Measurements from ENCODE around the gene RBM15.

Gene RBM15

GRCh38 chr1:110346690-110347089, 7.5 kb downstream of the RBM15 start:
- H3K23ac ChIP-seq (ENCODE audit: low read length), result no peak overlapping the region
- no peak for DNase-seq
- no peak overlapping the region for H3K4me3 ChIP-seq (ENCODE audit: low read depth, low read length)
- no peak overlapping the region for H3K4me2 ChIP-seq (ENCODE audit: low read length)
- no peaks in the 10 kb centered on the region for H3K9me3 ChIP-seq (ENCODE audit: insufficient read depth, low read depth, low read length)
- H2BK12ac ChIP-seq (ENCODE audit: low read length), result no peak overlapping the region
- no peak overlapping the region for H2BK5ac ChIP-seq (ENCODE audit: low read depth, low read length, poor library complexity)
- no peak overlapping the region for H4K8ac ChIP-seq (ENCODE audit: low read depth, low read length)
- peaks cover 11 to 16% of the 10 kb centered on the region in 2 experiments for H3K36me3 ChIP-seq (ENCODE audit: control insufficient read depth in 1 of 2, insufficient read depth in 2 of 2, low read length in 2 of 2)
- H3K14ac ChIP-seq (ENCODE audit: low read length), result no peak overlapping the region
- no peak overlapping the region for H2AK5ac ChIP-seq (ENCODE audit: low read length)
- H4K91ac ChIP-seq (ENCODE audit: low read depth, low read length), result no peak overlapping the region
- no peak overlapping the region for H3K27ac ChIP-seq (ENCODE audit: low read depth, low read length)
- H3K9ac ChIP-seq (ENCODE audit: low read length), result no peak overlapping the region
- H3K18ac ChIP-seq (ENCODE audit: low read length), result no peak overlapping the region
- H3K4me1 ChIP-seq (ENCODE audit: control insufficient read depth in 1 of 2, insufficient read depth in 2 of 2, low read length in 2 of 2), result peaks cover 3 to 8% of the 10 kb centered on the region in 2 experiments
- WGBS (ENCODE audit: extremely low coverage, insufficient coverage, insufficient read length), result no CpG with 5 or more reads among the region's 9 CpGs
- H3K79me2 ChIP-seq (ENCODE audit: control insufficient read depth, insufficient read depth, low read length, poor library complexity), result peaks cover 6% of the 10 kb centered on the region
- no peak overlapping the region for H2BK120ac ChIP-seq (ENCODE audit: insufficient read depth, low read length, poor library complexity)
- H2AFZ ChIP-seq (ENCODE audit: insufficient read depth, low read length, poor library complexity), result no peak overlapping the region
- H3K4ac ChIP-seq (ENCODE audit: low read depth, low read length), result no peak overlapping the region
- H3K79me1 ChIP-seq (ENCODE audit: low read length), result no peaks in the 10 kb centered on the region
- no peaks in the 10 kb centered on the region for H3K27me3 ChIP-seq (ENCODE audit: insufficient read depth, low read length)
- no peak overlapping the region for H4K12ac ChIP-seq (ENCODE audit: low read depth, low read length)

DNA sequence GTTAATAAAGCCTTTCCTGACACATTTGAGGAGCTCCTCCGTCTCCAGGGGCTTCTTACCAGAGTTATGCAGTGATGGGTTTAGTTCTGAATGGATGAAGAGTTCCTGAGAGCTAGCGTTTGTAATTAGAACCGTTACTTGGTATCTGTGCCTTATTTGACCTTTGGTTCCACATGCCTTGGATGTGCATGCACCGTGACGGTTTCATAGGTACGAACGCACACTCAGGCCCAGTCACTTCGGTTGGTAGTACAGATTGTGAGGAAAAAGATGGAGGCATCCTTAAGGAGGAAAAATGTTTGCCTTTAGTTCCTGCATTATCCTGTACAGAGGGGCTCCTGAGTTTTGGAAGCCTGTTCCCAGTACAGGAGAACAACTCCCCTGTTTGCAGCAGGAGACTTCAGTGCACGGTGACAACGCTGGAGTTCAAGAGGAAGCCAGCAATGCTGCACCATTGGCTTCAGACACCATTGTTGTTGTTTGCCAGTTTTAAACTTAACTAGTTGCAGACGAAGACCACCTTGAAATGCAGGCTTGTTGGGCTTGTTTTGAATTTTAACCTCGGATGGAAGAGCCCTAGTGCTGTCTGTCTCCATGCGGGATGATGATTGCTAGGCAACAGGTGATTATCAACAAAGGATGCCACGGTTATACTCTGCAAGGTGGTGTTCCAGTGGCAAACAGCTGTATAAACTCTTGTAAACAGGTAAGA, 8.2 kb downstream of the RBM15 start:
- Histone ChIP-seq H2AK5ac (ENCODE audit: low read length) (no peak overlapping the region), H3K27ac (ENCODE audit: low read depth, low read length) (no peak overlapping the region), H3K18ac (ENCODE audit: low read length) (no peak overlapping the region), H3K4me2 (ENCODE audit: low read length) (no peak overlapping the region), H3K4me3 (ENCODE audit: low read depth, low read length) (peak overlapping the region; percentile 39), H2AFZ (ENCODE audit: insufficient read depth, low read length, poor library complexity) (no peak overlapping the region), H4K12ac (ENCODE audit: low read depth, low read length) (no peak overlapping the region), H2BK12ac (ENCODE audit: low read length) (no peak overlapping the region), H3K9me3 (ENCODE audit: insufficient read depth, low read depth, low read length) (no peaks in the 10 kb centered on the region), H3K23ac (ENCODE audit: low read length) (no peak overlapping the region), H4K91ac (ENCODE audit: low read depth, low read length) (no peak overlapping the region), H3K79me2 (ENCODE audit: control insufficient read depth, insufficient read depth, low read length, poor library complexity) (peaks cover 2% of the 10 kb centered on the region), H4K8ac (ENCODE audit: low read depth, low read length) (no peak overlapping the region), H2BK5ac (ENCODE audit: low read depth, low read length, poor library complexity) (no peak overlapping the region), H3K79me1 (ENCODE audit: low read length) (no peaks in the 10 kb centered on the region), H3K9ac (ENCODE audit: low read length) (no peak overlapping the region), H3K27me3 (ENCODE audit: insufficient read depth, low read length) (no peaks in the 10 kb centered on the region), H3K4ac (ENCODE audit: low read depth, low read length) (no peak overlapping the region), H3K4me1 (ENCODE audit: control insufficient read depth in 1 of 2, insufficient read depth in 2 of 2, low read length in 2 of 2) (peaks cover 0 to 4% of the 10 kb centered on the region in 2 experiments), H3K14ac (ENCODE audit: low read length) (no peak overlapping the region), H3K36me3 (ENCODE audit: control insufficient read depth in 1 of 2, insufficient read depth in 2 of 2, low read length in 2 of 2) (peaks cover 7 to 11% of the 10 kb centered on the region in 2 experiments), H2BK120ac (ENCODE audit: insufficient read depth, low read length, poor library complexity) (no peak overlapping the region)
- WGBS (ENCODE audit: extremely low coverage, insufficient coverage, insufficient read length), result no CpG with 5 or more reads among the region's 14 CpGs
- peak in 1 of 2 donors; percentile 8 for DNase-seq

GRCh38 chr1:110348050-110348449, 8.9 kb downstream of the RBM15 start:
- no CpG with 5 or more reads among the region's 2 CpGs for WGBS (ENCODE audit: extremely low coverage, insufficient coverage, insufficient read length)

GRCh38 chr1:110348771-110349170, 9.6 kb downstream of the RBM15 start:
- Histone ChIP-seq H3K18ac (ENCODE audit: low read length) (no peak overlapping the region), H3K79me2 (ENCODE audit: control insufficient read depth, insufficient read depth, low read length, poor library complexity) (peaks cover 2% of the 10 kb centered on the region), H4K91ac (ENCODE audit: low read depth, low read length) (no peak overlapping the region), H2BK12ac (ENCODE audit: low read length) (no peak overlapping the region), H4K12ac (ENCODE audit: low read depth, low read length) (no peak overlapping the region), H3K4ac (ENCODE audit: low read depth, low read length) (no peak overlapping the region), H3K14ac (ENCODE audit: low read length) (no peak overlapping the region), H3K4me3 (ENCODE audit: low read depth, low read length) (no peak overlapping the region), H3K79me1 (ENCODE audit: low read length) (no peaks in the 10 kb centered on the region), H2AK5ac (ENCODE audit: low read length) (no peak overlapping the region), H2BK5ac (ENCODE audit: low read depth, low read length, poor library complexity) (no peak overlapping the region), H3K27ac (ENCODE audit: low read depth, low read length) (no peak overlapping the region), H3K4me2 (ENCODE audit: low read length) (no peak overlapping the region), H3K9me3 (ENCODE audit: insufficient read depth, low read depth, low read length) (no peaks in the 10 kb centered on the region), H4K8ac (ENCODE audit: low read depth, low read length) (no peak overlapping the region), H3K4me1 (ENCODE audit: control insufficient read depth in 1 of 2, insufficient read depth in 2 of 2, low read length in 2 of 2) (peaks cover 0 to 4% of the 10 kb centered on the region in 2 experiments), H2AFZ (ENCODE audit: insufficient read depth, low read length, poor library complexity) (no peak overlapping the region), H3K9ac (ENCODE audit: low read length) (no peak overlapping the region), H3K23ac (ENCODE audit: low read length) (no peak overlapping the region), H3K27me3 (ENCODE audit: insufficient read depth, low read length) (no peaks in the 10 kb centered on the region), H3K36me3 (ENCODE audit: control insufficient read depth in 1 of 2, insufficient read depth in 2 of 2, low read length in 2 of 2) (peaks cover 12 to 13% of the 10 kb centered on the region in 2 experiments), H2BK120ac (ENCODE audit: insufficient read depth, low read length, poor library complexity) (no peak overlapping the region)
- peak in 1 of 2 donors; percentile 63 for DNase-seq

More at GRCh38 chr1:110348050-110348449, 8.9 kb downstream of the RBM15 start:
- Histone ChIP-seq H3K9me3 (ENCODE audit: insufficient read depth, low read depth, low read length) (no peaks in the 10 kb centered on the region), H3K27me3 (ENCODE audit: insufficient read depth, low read length) (no peaks in the 10 kb centered on the region), H3K18ac (ENCODE audit: low read length) (no peak overlapping the region), H2BK120ac (ENCODE audit: insufficient read depth, low read length, poor library complexity) (no peak overlapping the region), H3K4me1 (ENCODE audit: control insufficient read depth in 1 of 2, insufficient read depth in 2 of 2, low read length in 2 of 2) (peaks cover 0 to 4% of the 10 kb centered on the region in 2 experiments), H3K4me2 (ENCODE audit: low read length) (no peak overlapping the region), H3K79me1 (ENCODE audit: low read length) (no peaks in the 10 kb centered on the region), H3K27ac (ENCODE audit: low read depth, low read length) (no peak overlapping the region), H3K23ac (ENCODE audit: low read length) (no peak overlapping the region), H3K79me2 (ENCODE audit: control insufficient read depth, insufficient read depth, low read length, poor library complexity) (peaks cover 2% of the 10 kb centered on the region), H2BK12ac (ENCODE audit: low read length) (no peak overlapping the region), H3K36me3 (ENCODE audit: control insufficient read depth in 1 of 2, insufficient read depth in 2 of 2, low read length in 2 of 2) (peaks cover 11 to 13% of the 10 kb centered on the region in 2 experiments), H4K8ac (ENCODE audit: low read depth, low read length) (no peak overlapping the region), H3K9ac (ENCODE audit: low read length) (no peak overlapping the region), H3K4me3 (ENCODE audit: low read depth, low read length) (no peak overlapping the region), H2BK5ac (ENCODE audit: low read depth, low read length, poor library complexity) (no peak overlapping the region), H4K12ac (ENCODE audit: low read depth, low read length) (no peak overlapping the region), H4K91ac (ENCODE audit: low read depth, low read length) (no peak overlapping the region), H2AFZ (ENCODE audit: insufficient read depth, low read length, poor library complexity) (no peak overlapping the region), H3K4ac (ENCODE audit: low read depth, low read length) (no peak overlapping the region), H3K14ac (ENCODE audit: low read length) (no peak overlapping the region), H2AK5ac (ENCODE audit: low read length) (no peak overlapping the region)
- peak in 1 of 2 donors; percentile 13 for DNase-seq
